Fibroblast of lung (primary cell): ENCODE results near the gene CLDN4. TPM values are rescaled to one million over a fixed set of nuclear protein-coding genes. Genes with fewer than 3 reads are reported as not detected.

Experiments
- DNase-seq, 2 donors: peaks; one replicate each; pipeline versions ENCODE4 v3.0.0 to v3.0.0-alpha.2; 2010; ENCODE audit warnings: low read depth in 2 of 2
- H2AFZ ChIP-seq: 2 replicates; pipeline ENCODE4 v1.5.1; 2012; ENCODE audit warnings: low read length, control low read depth, inconsistent platforms
- H3K27ac ChIP-seq: 2 replicates; pipeline ENCODE4 v1.5.1; 2011; ENCODE audit warnings: low read length, control low read depth; ENCODE audit not compliant: insufficient read depth
- H3K27me3 ChIP-seq: 2 replicates; pipeline ENCODE4 v1.5.1; 2011; ENCODE audit warnings: mild to moderate bottlenecking, low read length; ENCODE audit not compliant: control insufficient read depth, insufficient read depth
- H3K36me3 ChIP-seq: 2 replicates; pipeline ENCODE4 v1.5.1; 2011; ENCODE audit warnings: low read length; ENCODE audit not compliant: control insufficient read depth, insufficient read depth
- H3K4me1 ChIP-seq: 2 replicates; pipeline ENCODE4 v1.5.1; 2011; ENCODE audit warnings: low read length; ENCODE audit not compliant: control insufficient read depth, insufficient read depth; ENCODE audit errors: extremely low read depth
- H3K4me2 ChIP-seq: 2 replicates; pipeline ENCODE4 v1.5.1; 2011; ENCODE audit warnings: low read length, control low read depth; ENCODE audit not compliant: insufficient read depth; ENCODE audit errors: extremely low read depth
- H3K4me3 ChIP-seq, 4 experiments: fragments of 200-600 bp in 1 of 4; sonication (generic) in 1 of 4; replicated peaks in 1 of 4; 2 replicates each; pipeline ENCODE4 v1.5.1; 2011 to 2016; ENCODE audit warnings: low read length in 4 of 4, low read depth in 3 of 4, mild to moderate bottlenecking in 3 of 4, control low read depth in 2 of 4, inconsistent platforms in 1 of 4, mixed read lengths in 1 of 4; ENCODE audit not compliant: insufficient read depth in 1 of 4; ENCODE audit errors: control extremely low read depth in 1 of 4
- H3K79me2 ChIP-seq: 2 replicates; pipeline ENCODE4 v1.5.1; 2012; ENCODE audit warnings: mild to moderate bottlenecking, low read length, inconsistent platforms; ENCODE audit not compliant: control insufficient read depth, insufficient read depth
- H3K9ac ChIP-seq: 2 replicates; pipeline ENCODE4 v1.5.1; 2011; ENCODE audit warnings: mild to moderate bottlenecking, low read length, control low read depth; ENCODE audit not compliant: insufficient read depth
- H3K9me3 ChIP-seq: 2 replicates; pipeline ENCODE4 v1.5.1; 2012; ENCODE audit warnings: low read depth, low read length; ENCODE audit not compliant: control insufficient read depth, insufficient read depth
- H4K20me1 ChIP-seq: 2 replicates; pipeline ENCODE4 v1.5.1; 2011; ENCODE audit warnings: low read length; ENCODE audit not compliant: control insufficient read depth, insufficient read depth; ENCODE audit errors: extremely low read depth
- CTCF ChIP-seq, 2 donors: IDR thresholded peaks in 1 of 2; conservative IDR thresholded peaks in 1 of 2; 1 replicate in 1 of 2; 2 replicates in 1 of 2; pipeline ENCODE4 v1.5.1; 2011 to 2012; ENCODE audit warnings: low read length in 2 of 2, control low read depth in 1 of 2, inconsistent platforms in 1 of 2, low read depth in 1 of 2, mild to moderate bottlenecking in 1 of 2
- EZH2 ChIP-seq: IDR thresholded peaks from 2 replicates; pipeline ENCODE4 v1.5.1; 2012; ENCODE audit warnings: low read length, control low read depth, mild to moderate bottlenecking; ENCODE audit errors: missing control alignments
- polyA plus RNA-seq, 2 donors: library from polyadenylated mRNA; depleted of rRNA in 1 of 2; stranded (reverse) in 1 of 2; unstranded in 1 of 2; fragments of >200 nt; gene quantifications; 2 replicates each; pipeline ENCODE4 v1.2.1, GENCODE V29; 2011 to 2012; ENCODE audit warnings: missing spikeins in 1 of 2
- total RNA-seq: library from RNA; depleted of rRNA; stranded (reverse); fragments of >200 nt; gene quantifications from 2 replicates; pipeline ENCODE4 v1.2.1, GENCODE V29; 2014

CLDN4 gene
- total and polyA plus RNA-seq, 2 donors (not counting 1 experiment from before 2014, with no cell fraction given) = under 0.01 to 0.51 TPM

- no peaks in the 10 kb centered on the region for H4K20me1 ChIP-seq
- H3K36me3 ChIP-seq = no peaks in the 10 kb centered on the region
- DNase-seq = peak; percentile 97 to 99
- no peaks in the 10 kb centered on the region for H3K27me3 ChIP-seq
- H3K9ac ChIP-seq = no peak overlapping the region
- TF ChIP-seq EZH2 (no peak), CTCF (conservative IDR thresholded peaks at IDR 0.05 in 1 of 2, IDR thresholded peaks at IDR 0.05 in 1 of 2; ENCODE audit: low read depth in 1 of 2, low read length in 2 of 2) (no peak)
- H3K9me3 ChIP-seq = no peaks in the 10 kb centered on the region
- peaks cover 14% of the 10 kb centered on the region for H3K4me1 ChIP-seq
- H3K27ac ChIP-seq = peak overlapping the region; percentile 94
- H3K4me3 ChIP-seq = no peak overlapping the region
- no peak overlapping the region for H2AFZ ChIP-seq
- H3K79me2 ChIP-seq = no peaks in the 10 kb centered on the region
- no peak overlapping the region for H3K4me2 ChIP-seq
Measured at GRCh38 chr7:73850781-73851207, 20.0 kb downstream of the CLDN4 start.

GRCh38 chr7:73851410-73852338, 20.9 kb downstream of the CLDN4 start:
- Histone ChIP-seq H3K36me3 (no peaks in the 10 kb centered on the region), H2AFZ (no peak overlapping the region), H4K20me1 (no peaks in the 10 kb centered on the region), H3K27ac (peak overlapping the region; percentile 94), H3K4me2 (peak overlapping the region; percentile 55), H3K9ac (peak overlapping the region; percentile 58), H3K4me3 (no peak overlapping the region), H3K79me2 (no peaks in the 10 kb centered on the region), H3K4me1 (peaks cover 14% of the 10 kb centered on the region), H3K27me3 (no peaks in the 10 kb centered on the region), H3K9me3 (no peaks in the 10 kb centered on the region)
- no peak for TF ChIP-seq CTCF (conservative IDR thresholded peaks at IDR 0.05 in 1 of 2, IDR thresholded peaks at IDR 0.05 in 1 of 2; ENCODE audit: low read depth in 1 of 2, low read length in 2 of 2)
- TF ChIP-seq EZH2 = no peak
- peak; percentile 98 for DNase-seq

- Histone ChIP-seq H4K20me1 (no peaks in the 10 kb centered on the region), H3K4me2 (no peak overlapping the region), H3K79me2 (no peaks in the 10 kb centered on the region), H3K27me3 (no peaks in the 10 kb centered on the region), H3K9ac (no peak overlapping the region), H3K9me3 (no peaks in the 10 kb centered on the region), H3K4me1 (peaks cover 14% of the 10 kb centered on the region), H3K36me3 (no peaks in the 10 kb centered on the region), H2AFZ (no peak overlapping the region), H3K27ac (peak overlapping the region; percentile 24), H3K4me3 (no peak overlapping the region)
- DNase-seq = peak in 1 of 2 donors; percentile 38
- TF ChIP-seq CTCF (conservative IDR thresholded peaks at IDR 0.05 in 1 of 2, IDR thresholded peaks at IDR 0.05 in 1 of 2; ENCODE audit: low read depth in 1 of 2, low read length in 2 of 2) (no peak), EZH2 (no peak)
Measured at GRCh38 chr7:73852500-73852899, 21.7 kb downstream of the CLDN4 start.
